HG03175 (cell line): Measurements from ENCODE around the gene PECR.
A peak's percentile ranks its signal among the peaks of the same experiment; 100 is the strongest.
"Not testable (repeated sequence)": the region's sequence is repeated elsewhere in the genome, so short reads cannot be mapped to it uniquely, and the experiment has no call there.

Experiments used
- ATAC-seq: cut with Tn5 transposase; IDR thresholded peaks from one replicate; pipeline ENCODE4 v1.9.1; 2021; ENCODE audit warnings: mild to moderate bottlenecking, moderate library complexity; ENCODE audit not compliant: unreplicated experiment

The PECR gene

GRCh38 chr2:216107320-216107719, 25.7 kb upstream of the PECR start:
- ATAC-seq, result no peak

- no peak for ATAC-seq
Measured at GRCh38 chr2:216104691-216105090, 23.1 kb upstream of the PECR start.

DNA sequence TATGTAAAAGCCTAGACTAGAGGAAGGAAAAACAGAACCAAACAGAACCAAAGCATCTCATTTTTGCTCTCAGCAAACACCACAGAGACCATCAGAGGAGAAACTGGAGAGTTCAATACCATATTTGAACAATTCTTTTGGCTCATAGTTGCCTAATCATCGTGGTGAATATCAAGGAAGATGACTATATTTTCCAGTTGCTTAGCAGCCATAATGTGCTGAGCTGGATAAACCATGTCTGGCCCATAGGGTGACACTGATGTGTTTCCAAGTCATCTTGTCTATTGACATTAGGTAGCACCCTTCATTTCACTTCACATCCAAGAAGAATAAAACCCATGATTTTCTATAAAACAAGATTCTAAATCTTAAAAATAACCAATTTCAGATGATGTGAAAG, 21.6 kb upstream of the PECR start:
- ATAC-seq, result no peak

- ATAC-seq, result no peak
Measured at GRCh38 chr2:216101109-216101508, 19.5 kb upstream of the PECR start.

DNA sequence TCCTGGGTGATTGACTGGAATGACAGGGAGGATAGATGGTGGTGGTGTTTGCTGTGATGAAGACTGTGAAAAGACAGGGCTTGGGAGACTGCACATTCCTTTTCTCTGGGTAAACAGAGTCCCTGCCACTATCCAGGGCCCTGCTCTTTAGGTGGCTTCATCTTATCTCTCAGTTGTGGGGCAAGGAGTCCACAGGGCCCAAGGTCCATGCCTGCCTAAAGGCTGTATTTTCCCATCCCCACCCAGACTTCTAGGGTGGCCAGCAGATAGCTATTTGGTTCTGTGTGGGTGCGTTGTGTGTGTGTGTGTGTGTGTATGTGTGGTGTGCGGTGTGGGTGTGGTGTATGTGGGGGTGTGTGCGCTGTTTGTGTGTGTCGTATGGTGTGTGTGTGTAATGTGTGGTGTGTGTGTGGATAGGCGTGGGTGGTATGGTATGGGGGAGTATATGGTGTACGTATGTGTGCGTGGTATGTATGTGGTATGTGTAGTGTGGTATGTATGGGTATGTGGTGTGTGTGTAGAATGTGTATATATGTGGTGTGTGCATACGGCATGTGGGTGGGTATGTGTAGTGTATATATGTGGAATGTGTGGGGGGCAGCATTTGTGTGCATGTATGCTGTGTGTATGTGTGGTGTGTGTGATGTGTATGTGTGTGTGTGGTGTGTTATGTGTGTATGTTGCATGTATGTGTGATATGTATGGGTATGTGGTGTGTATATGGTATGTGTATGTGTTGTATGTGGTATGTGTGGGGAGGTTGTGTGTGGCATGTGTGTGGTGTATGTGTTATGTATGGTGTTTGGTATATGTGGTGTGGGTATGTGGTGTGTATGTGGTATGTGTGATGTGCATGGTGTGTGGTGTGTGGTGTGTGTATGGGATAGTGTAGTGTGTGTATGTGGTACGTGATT, 17.1 kb upstream of the PECR start:
- no peak for ATAC-seq

DNA sequence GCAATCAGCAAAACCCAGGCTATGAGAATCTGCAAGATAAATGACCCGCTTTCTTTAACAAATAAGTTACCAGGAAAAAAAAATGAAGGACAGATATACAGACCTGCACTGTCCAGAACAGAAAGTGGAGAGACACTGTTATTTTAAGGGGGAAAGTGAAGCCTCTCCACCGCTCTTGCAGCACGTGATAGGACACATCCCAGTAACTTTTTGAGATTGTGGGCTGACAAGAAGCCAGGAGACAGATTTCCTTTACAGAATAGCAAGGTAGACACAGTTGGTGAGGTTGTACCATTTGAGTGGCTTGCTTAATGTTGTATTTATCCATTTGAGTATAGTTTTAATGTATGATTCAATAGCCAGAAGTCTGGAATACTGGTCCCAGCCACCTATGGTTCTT, 13.1 kb upstream of the PECR start:
- no peak for ATAC-seq

DNA sequence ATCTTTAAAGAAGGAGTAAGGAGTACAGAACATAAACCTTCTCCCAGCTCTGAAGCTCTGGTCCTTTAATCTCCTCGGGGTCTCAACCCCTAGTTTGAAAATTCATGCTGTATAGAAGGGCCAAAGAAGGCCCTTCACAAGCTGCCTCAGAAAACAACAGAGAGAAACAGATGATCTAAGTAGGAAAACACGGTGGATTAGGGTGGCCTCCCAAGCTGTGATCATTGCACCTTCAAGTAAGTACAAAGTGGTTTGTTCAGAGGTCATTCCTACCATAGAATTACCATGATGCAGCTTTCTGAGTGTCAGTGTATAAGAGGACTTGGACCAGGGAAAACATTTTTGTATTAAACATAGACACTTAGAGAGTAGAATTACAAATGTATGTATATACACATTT, 11.0 kb upstream of the PECR start:
- ATAC-seq, result no peak

DNA sequence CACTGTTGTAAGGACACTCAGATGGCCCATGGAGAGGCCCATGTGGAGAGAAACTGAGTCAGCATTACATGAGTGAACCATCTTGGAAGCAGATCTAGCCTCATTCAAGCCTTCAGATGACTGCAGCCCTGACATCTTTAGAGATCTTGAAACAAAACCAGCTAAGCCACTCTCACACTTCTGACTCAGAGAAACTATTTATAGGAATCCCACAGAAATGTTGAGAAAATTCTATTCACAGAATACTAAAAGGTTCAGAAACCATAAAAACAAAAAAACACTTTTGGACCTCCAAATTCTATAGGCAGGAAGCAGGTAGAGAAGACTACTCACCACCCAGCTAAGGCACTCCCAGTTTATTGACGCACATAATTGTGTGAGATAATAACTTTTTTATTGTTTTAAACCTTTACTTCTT, 8.8 kb upstream of the PECR start:
- no peak for ATAC-seq

DNA sequence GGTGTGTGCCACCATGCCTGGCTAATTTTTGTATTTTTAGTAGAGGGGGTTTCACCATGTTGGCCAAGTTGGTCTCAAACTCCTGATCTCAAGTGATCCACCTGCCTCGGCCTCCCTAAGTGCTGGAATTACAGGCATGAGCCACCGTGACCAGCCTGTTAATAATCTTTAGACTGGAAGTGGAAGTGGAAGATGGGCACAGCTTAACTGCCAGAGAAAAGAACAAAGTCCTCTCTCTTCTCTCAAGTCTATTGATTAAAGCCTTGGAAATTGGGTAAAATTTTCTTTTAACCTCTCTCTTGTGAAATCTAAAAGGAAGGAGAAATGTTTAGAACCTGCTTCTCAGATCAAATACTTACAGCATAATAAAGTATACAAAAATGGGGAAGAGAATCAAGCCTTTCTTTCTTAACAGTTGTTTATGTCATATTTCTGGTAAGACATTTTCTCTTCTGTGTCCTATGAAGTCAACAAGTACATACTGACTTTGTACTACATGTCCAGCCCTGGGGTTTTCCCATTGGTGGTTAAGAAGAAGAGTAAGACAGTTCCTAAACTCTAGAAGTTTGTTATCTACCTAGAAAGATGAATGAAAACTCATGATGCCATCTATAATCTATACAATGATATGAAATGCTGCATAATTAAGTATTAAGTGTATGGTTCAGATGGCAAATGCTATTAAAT, 4.7 kb upstream of the PECR start:
- ATAC-seq, result no peak

DNA sequence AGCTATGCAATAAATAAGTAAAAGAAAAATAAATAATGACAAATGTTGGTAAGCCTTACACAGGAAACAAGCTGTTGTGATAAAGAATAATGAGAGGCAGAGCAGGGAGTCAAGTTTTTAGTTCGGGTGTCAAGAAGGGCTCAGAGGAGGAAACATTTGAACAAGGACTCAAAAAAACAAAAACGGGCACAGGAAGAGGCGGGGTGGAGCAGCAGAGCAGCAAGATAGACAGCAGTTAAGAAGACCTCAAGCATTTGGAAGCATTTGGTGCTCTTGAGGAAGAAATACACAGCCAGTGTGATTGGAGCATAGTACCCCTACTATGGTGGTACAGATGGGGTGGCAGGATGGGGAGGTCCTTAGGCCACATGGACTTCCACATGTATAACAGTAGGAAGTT, 2.9 kb upstream of the PECR start:
- ATAC-seq, result no peak

DNA sequence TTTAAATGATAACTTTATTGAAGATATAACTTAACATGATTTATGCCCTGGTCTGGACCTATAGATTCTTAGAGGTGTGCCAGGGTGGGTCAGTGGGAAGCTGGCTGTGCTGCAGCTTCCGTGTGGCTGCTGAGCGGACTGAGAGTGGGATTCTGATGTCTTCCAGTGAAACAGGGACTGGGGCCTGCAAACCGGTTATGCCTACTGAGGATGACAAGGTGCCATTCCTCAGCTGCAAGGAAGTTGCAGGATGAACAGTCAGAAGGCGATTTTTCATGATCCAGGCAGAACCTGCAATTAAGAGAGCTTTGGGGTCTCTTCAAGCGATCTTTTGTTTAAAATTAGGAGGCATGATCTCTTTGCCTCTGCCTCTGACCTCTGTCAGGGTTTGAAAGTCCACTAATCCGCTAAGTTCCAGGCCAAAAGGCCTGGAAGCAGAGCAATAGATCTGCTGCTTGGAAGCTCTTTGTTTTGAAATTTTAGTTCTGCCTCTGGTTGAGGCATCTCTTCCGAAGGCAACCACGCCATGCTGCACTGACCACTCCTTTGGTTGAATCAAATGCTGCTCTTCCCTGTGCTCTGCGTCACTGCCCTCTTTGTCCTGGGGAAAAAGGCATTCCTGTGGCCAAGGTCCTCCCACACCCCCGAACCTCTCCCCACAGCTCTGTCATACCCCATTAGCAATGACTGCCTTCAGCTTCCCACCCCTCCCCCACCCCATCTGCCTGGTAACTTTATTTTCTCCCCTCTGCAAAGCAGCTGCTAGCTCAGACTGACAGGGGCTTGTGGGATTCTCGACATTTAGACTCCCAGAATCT, 2.1 kb upstream of the PECR start:
- ATAC-seq, result no peak

GRCh38 chr2:216082805-216083204, 1.2 kb upstream of the PECR start:
- ATAC-seq, result no peak

DNA sequence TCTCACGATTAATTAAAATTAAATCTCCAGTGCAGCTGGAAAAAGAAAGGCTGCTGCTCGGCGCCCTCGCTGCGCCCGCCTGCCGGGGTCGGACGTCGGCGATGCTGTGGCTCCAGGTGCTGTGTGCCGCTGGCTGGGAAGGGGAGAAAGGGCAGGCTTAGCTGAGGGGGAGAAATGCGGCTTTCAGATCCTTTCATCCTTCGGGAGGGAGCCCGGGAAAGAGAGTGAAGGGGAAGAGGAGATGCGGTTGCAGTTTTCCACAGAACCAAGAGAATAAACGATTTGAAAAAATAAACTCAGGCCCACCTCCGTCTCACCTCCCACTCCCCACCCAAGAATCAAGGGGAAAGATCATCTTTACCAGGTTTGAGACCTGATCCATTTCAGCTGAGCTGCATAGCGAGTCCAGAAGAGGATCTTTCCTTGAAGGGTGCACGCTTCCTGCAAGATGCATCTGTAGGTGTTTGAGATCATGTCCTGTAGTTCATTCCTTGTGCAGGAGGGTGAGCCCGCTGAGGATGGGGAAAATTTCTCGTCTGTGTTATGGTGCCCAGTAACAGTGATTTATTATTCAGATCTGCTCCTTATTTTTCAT, 605 bp upstream of the PECR start:
- peak; percentile 1 for ATAC-seq

GRCh38 chr2:216081012-216081411, 597 bp downstream of the PECR start:
- no peak for ATAC-seq

DNA sequence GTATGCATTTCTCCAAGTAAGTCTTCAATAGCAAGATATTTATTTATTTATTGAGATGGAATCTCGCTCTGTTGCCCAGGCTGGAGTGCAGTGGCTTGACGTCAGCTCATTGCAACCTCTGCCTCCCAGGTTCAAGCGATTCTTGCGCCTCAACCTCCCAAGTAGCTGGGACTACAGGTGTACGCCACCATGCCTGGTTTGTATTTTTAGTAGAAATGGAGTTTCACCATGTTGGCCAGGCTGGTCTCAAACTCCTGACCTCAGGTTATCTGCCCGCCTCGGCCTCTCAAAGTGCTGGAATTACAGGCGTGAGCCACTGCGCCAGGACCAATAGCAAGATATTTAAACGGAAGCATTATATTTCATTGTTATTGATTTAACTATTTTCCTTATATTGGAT, 1.6 kb downstream of the PECR start:
- ATAC-seq, result not testable (repeated sequence)

- no peak for ATAC-seq
Measured at GRCh38 chr2:216078776-216079175, 2.8 kb downstream of the PECR start.

DNA sequence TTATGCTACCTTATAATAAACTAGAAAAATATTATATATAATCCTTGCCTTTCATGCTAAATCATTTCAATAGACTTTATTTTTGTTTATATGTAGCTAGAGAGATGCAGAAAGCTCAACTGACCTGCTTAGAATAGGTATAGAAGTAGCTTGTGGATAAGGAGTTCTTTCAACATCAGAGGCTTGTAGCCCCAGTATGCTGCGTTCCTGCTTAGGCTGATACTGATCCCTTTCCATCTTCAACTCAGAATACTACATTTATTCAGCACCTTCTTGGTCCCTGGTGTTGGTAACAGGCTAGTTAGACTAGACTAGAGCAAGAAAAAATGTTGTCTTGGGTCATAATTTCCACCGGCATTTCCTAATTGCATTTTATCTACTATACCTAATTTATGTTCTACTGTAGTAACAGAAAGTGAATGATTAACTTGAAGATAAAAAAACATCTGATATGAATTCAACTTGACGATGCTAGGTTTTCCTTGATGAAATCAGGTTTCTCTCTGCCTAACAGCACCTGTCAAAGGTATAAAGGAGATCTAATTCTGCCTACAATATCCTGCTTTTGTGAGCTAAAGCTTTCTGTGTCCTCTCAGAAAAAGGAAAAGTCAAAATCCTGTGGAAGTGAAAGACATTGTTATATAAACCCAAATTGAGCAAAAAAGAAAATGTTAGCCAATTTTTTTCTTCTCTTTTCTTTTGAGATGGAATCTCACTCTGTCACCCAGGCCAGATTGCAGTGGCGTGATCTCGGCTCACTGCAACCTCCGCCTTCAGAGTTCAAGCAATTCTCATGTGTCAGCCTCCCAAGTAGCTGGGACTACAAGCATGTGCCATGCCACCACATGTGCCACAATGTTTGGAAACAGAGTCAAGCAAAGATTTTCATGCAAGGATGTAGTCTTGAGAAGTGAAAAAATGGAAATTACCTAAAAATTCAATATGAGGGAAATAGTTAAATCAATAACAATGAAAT, 5.8 kb downstream of the PECR start:
- ATAC-seq, result no peak

DNA sequence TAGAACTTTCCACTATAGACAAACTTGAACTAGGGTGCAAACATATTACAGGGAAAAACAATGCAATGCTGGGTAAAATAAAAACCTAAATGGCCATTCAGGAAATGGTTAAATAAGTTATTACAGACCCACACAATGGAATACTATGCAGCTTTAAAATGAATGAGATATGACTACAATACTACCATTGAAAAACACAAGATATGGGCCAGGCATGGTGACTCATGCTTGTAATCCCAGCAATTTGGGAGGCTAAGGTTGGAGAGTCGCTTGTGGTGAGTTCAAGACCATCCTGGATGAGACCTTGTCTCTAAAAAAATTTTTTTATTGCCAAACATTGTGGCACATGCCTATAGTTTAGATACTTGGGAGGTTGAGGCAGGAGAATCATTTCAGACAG, 6.8 kb downstream of the PECR start:
- no peak for ATAC-seq

DNA sequence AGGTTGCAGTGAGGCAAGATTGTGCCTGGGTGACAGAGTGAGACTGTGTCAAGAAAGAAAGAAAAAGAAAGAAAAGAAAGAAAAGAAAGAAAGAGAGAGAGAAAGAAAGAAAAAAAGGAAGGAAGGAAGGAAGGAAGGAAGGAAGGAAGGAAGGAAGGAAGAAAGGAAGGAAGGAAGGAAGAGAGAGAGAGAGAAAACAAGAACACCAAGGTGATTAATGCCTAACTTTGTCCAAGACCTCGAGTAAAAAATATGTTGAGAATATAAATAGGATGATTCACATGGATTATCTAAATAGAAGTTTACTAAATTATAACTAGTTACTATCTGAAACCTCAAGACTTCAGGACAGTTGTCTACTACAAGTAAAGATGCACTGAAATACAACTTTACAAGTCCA, 7.2 kb downstream of the PECR start:
- ATAC-seq, result no peak

- no peak for ATAC-seq
Measured at GRCh38 chr2:216073773-216074172, 7.8 kb downstream of the PECR start.
